Astrocyte (in vitro differentiated cells and primary cell): ENCODE data around the gene OGFOD2. TPM values are rescaled to one million over a fixed set of nuclear protein-coding genes. Genes with fewer than 3 reads are reported as not detected.

Experiments
- DNase-seq: peaks from one replicate; pipeline ENCODE4 v3.0.0-alpha.2; 2010; ENCODE audit warnings: low read depth
- FAIRE-seq: peaks from 2 replicates; lab custom pipeline; 2011; peaks lifted over from hg19 to GRCh38; lab: Jason Lieb, UNC
- H2AFZ ChIP-seq: 2 replicates; pipeline ENCODE4 v1.6.0; 2012; ENCODE audit warnings: low read depth, low read length, inconsistent platforms
- H3K27ac ChIP-seq: 2 replicates; pipeline ENCODE4 v1.5.1; 2011; ENCODE audit warnings: low read depth, low read length, inconsistent platforms
- H3K27me3 ChIP-seq: 2 replicates; pipeline ENCODE4 v1.6.0; 2011; ENCODE audit warnings: low read length, inconsistent platforms; ENCODE audit not compliant: insufficient read depth
- H3K36me3 ChIP-seq: 2 replicates; pipeline ENCODE4 v1.5.1; 2011; ENCODE audit warnings: low read length, inconsistent platforms; ENCODE audit not compliant: insufficient read depth
- H3K4me1 ChIP-seq: 2 replicates; pipeline ENCODE4 v1.5.1; 2011; ENCODE audit warnings: low read length, inconsistent platforms; ENCODE audit not compliant: insufficient read depth
- H3K4me2 ChIP-seq: 2 replicates; pipeline ENCODE4 v1.6.0; 2012; ENCODE audit warnings: low read length, inconsistent platforms
- H3K4me3 ChIP-seq: 2 replicates; pipeline ENCODE4 v1.5.1; 2011; ENCODE audit warnings: low read depth, mild to moderate bottlenecking, low read length, inconsistent platforms; ENCODE audit not compliant: insufficient read depth
- H3K79me2 ChIP-seq: 2 replicates; pipeline ENCODE4 v1.6.0; 2012; ENCODE audit warnings: mild to moderate bottlenecking, low read length, inconsistent platforms; ENCODE audit not compliant: insufficient read depth
- H3K9ac ChIP-seq: 2 replicates; pipeline ENCODE4 v1.6.0; 2012; ENCODE audit warnings: mild to moderate bottlenecking, low read length, inconsistent platforms
- H3K9me3 ChIP-seq: 2 replicates; pipeline ENCODE4 v1.5.1; 2012; ENCODE audit warnings: low read depth, mild to moderate bottlenecking, low read length, inconsistent platforms; ENCODE audit not compliant: insufficient read depth
- H4K20me1 ChIP-seq: 2 replicates; pipeline ENCODE4 v1.6.0; 2012; ENCODE audit warnings: low read length, inconsistent platforms; ENCODE audit not compliant: insufficient read depth
- H3K27ac Mint-ChIP-seq: one replicate; pipeline ENCODE4 v1.8.0; 2021; ENCODE audit warnings: mild to moderate bottlenecking, mixed read lengths; ENCODE audit not compliant: unreplicated experiment
- H3K27me3 Mint-ChIP-seq: one replicate; pipeline ENCODE4 v1.8.0; 2021; ENCODE audit warnings: low read depth, mixed read lengths; ENCODE audit not compliant: unreplicated experiment
- H3K36me3 Mint-ChIP-seq: one replicate; pipeline ENCODE4 v1.8.0; 2021; ENCODE audit warnings: low read depth, mixed read lengths; ENCODE audit not compliant: unreplicated experiment
- H3K4me1 Mint-ChIP-seq: one replicate; pipeline ENCODE4 v1.8.0; 2021; ENCODE audit warnings: low read depth, mixed read lengths; ENCODE audit not compliant: unreplicated experiment
- H3K4me3 Mint-ChIP-seq: one replicate; pipeline ENCODE4 v1.8.0; 2021; ENCODE audit warnings: mild to moderate bottlenecking, moderate library complexity, mixed read lengths; ENCODE audit not compliant: unreplicated experiment
- H3K9me3 Mint-ChIP-seq: one replicate; pipeline ENCODE4 v1.8.0; 2021; ENCODE audit warnings: mild to moderate bottlenecking, mixed read lengths; ENCODE audit not compliant: unreplicated experiment
- CTCF ChIP-seq: IDR thresholded peaks from 2 replicates; pipeline ENCODE4 v1.5.1; 2011; ENCODE audit warnings: low read depth, mild to moderate bottlenecking, inconsistent platforms, low read length, moderate library complexity; ENCODE audit not compliant: insufficient read depth
- EZH2 ChIP-seq: IDR thresholded peaks from 2 replicates; pipeline ENCODE4 v1.6.1; 2012; ENCODE audit warnings: mild to moderate bottlenecking, low read length, inconsistent platforms; ENCODE audit not compliant: insufficient read depth
- total RNA-seq: library from RNA; stranded (reverse); gene quantifications from 2 replicates; pipeline ENCODE4 v1.2.1, GENCODE V29; 2021

Gene OGFOD2
- total RNA-seq, 1 donor from 2014 or later, result 13.3 TPM

GRCh38 chr12:122994781-122995502, 19.9 kb downstream of the OGFOD2 start:
- H3K36me3 ChIP-seq, result no peaks in the 10 kb centered on the region
- H3K4me1 Mint-ChIP-seq, result no peaks in the 10 kb centered on the region
- H3K79me2 ChIP-seq, result no peaks in the 10 kb centered on the region
- no peak overlapping the region for H3K27ac Mint-ChIP-seq
- H4K20me1 ChIP-seq, result no peaks in the 10 kb centered on the region
- no peaks in the 10 kb centered on the region for H3K9me3 ChIP-seq
- H3K4me2 ChIP-seq, result no peak overlapping the region
- H3K4me3 ChIP-seq, result no peak overlapping the region
- no peaks in the 10 kb centered on the region for H3K27me3 Mint-ChIP-seq
- H2AFZ ChIP-seq, result no peak overlapping the region
- no peaks in the 10 kb centered on the region for H3K4me1 ChIP-seq
- H3K9ac ChIP-seq, result no peak overlapping the region
- DNase-seq, result no peak
- no peak for FAIRE-seq
- H3K36me3 Mint-ChIP-seq, result peaks cover 5% of the 10 kb centered on the region
- H3K9me3 Mint-ChIP-seq, result peaks cover 1% of the 10 kb centered on the region
- H3K27ac ChIP-seq, result no peak overlapping the region
- H3K4me3 Mint-ChIP-seq, result no peak overlapping the region
- H3K27me3 ChIP-seq, result no peaks in the 10 kb centered on the region
- no peak for TF ChIP-seq CTCF
- no peak for TF ChIP-seq EZH2

GRCh38 chr12:122995503-122996187, 20.6 kb downstream of the OGFOD2 start:
- no peak overlapping the region for H3K27ac Mint-ChIP-seq

More at GRCh38 chr12:122995503-122996187, 20.6 kb downstream of the OGFOD2 start:
- peaks cover 1% of the 10 kb centered on the region for H3K9me3 Mint-ChIP-seq
- peaks cover 7% of the 10 kb centered on the region for H3K36me3 Mint-ChIP-seq
- FAIRE-seq (no peak), DNase-seq (no peak)
- peaks cover 3% of the 10 kb centered on the region for H3K27me3 Mint-ChIP-seq
- no peak overlapping the region for H3K9ac ChIP-seq
- H2AFZ ChIP-seq, result no peak overlapping the region
- TF ChIP-seq CTCF (no peak), EZH2 (no peak)
- no peaks in the 10 kb centered on the region for H3K27me3 ChIP-seq
- no peaks in the 10 kb centered on the region for H3K79me2 ChIP-seq
- no peaks in the 10 kb centered on the region for H3K4me1 ChIP-seq
- H3K4me2 ChIP-seq, result no peak overlapping the region
- no peak overlapping the region for H3K27ac ChIP-seq
- no peaks in the 10 kb centered on the region for H3K36me3 ChIP-seq
- H3K9me3 ChIP-seq, result no peaks in the 10 kb centered on the region
- no peak overlapping the region for H3K4me3 Mint-ChIP-seq
- H3K4me1 Mint-ChIP-seq, result no peaks in the 10 kb centered on the region
- H3K4me3 ChIP-seq, result no peak overlapping the region
- no peaks in the 10 kb centered on the region for H4K20me1 ChIP-seq
